ENCODE results near the gene TNRC18.

GRCh38 chr7:5419539-5420066, 4.0 kb downstream of the TNRC18 start:
- TF ChIP-seq POLR2A (IDR thresholded peaks at IDR 0.05) (no peak), CTCF (IDR thresholded peaks at IDR 0.05) (peak in 1 of 6 experiments; percentile 2)

Data from esophagus squamous epithelium (tissue), 4 donors.